Neuronal stem cell (in vitro differentiated cells): ENCODE measurements around the gene OSTN.

Source experiments
- DNase-seq: peaks from one replicate; pipeline ENCODE4 v3.0.0-alpha.2; 2013; ENCODE audit warnings: low spot score
- H2AFZ ChIP-seq: one replicate; pipeline ENCODE4 v1.6.1; 2013; ENCODE audit warnings: mild to moderate bottlenecking, low read length, inconsistent platforms
- H2AK5ac ChIP-seq: 2 replicates; pipeline ENCODE4 v1.6.1; 2013; ENCODE audit warnings: low read depth, mild to moderate bottlenecking, inconsistent platforms, low read length, moderate library complexity, mixed read lengths
- H2BK120ac ChIP-seq: 2 replicates; pipeline ENCODE4 v1.6.1; 2013; ENCODE audit warnings: low read depth, mild to moderate bottlenecking, inconsistent platforms, low read length, moderate library complexity, mixed read lengths
- H2BK12ac ChIP-seq: one replicate; pipeline ENCODE4 v1.6.1; 2013; ENCODE audit warnings: low read length, inconsistent platforms
- H2BK15ac ChIP-seq: 2 replicates; pipeline ENCODE4 v1.6.1; 2013; ENCODE audit warnings: mild to moderate bottlenecking, low read length, inconsistent platforms, mixed read lengths
- H2BK5ac ChIP-seq: one replicate; pipeline ENCODE4 v1.6.1; 2013; ENCODE audit warnings: inconsistent platforms, mild to moderate bottlenecking, low read length, moderate library complexity
- H3K14ac ChIP-seq: one replicate; pipeline ENCODE4 v1.6.1; 2013; ENCODE audit warnings: low read length, inconsistent platforms
- H3K18ac ChIP-seq: 2 replicates; pipeline ENCODE4 v1.6.1; 2013; ENCODE audit warnings: low read length, inconsistent platforms
- H3K23ac ChIP-seq: 2 replicates; pipeline ENCODE4 v1.6.1; 2013; ENCODE audit warnings: low read depth, mild to moderate bottlenecking, mixed read lengths, low read length, inconsistent platforms; ENCODE audit not compliant: poor library complexity
- H3K27ac ChIP-seq: replicated peaks from 3 replicates; pipeline ENCODE4 v1.5.1; 2013; ENCODE audit warnings: low read length, inconsistent platforms
- H3K27me3 ChIP-seq, 3 experiments: 2 replicates each; pipeline ENCODE4 v1.6.1; 2013; ENCODE audit warnings: low read length in 3 of 3, mild to moderate bottlenecking in 2 of 3, inconsistent platforms in 1 of 3, low read depth in 1 of 3, mixed read lengths in 1 of 3, moderate library complexity in 1 of 3; ENCODE audit not compliant: control insufficient read depth in 3 of 3, insufficient read depth in 3 of 3
- H3K36me3 ChIP-seq, 2 donors: replicated peaks in 1 of 2; 2 replicates each; pipeline ENCODE4 v1.6.1; 2013; ENCODE audit warnings: low read length in 2 of 2; ENCODE audit not compliant: control insufficient read depth in 2 of 2, insufficient read depth in 2 of 2
- H3K4ac ChIP-seq: 2 replicates; pipeline ENCODE4 v1.6.1; 2013; ENCODE audit warnings: inconsistent platforms, mild to moderate bottlenecking, low read length, moderate library complexity
- H3K4me1 ChIP-seq, 2 donors: 1 replicate in 1 of 2; 2 replicates in 1 of 2; pipeline ENCODE4 v1.6.1; 2013; ENCODE audit warnings: low read length in 2 of 2, low read depth in 1 of 2; ENCODE audit not compliant: control insufficient read depth in 2 of 2, insufficient read depth in 1 of 2
- H3K4me2 ChIP-seq: one replicate; pipeline ENCODE4 v1.6.1; 2013; ENCODE audit warnings: mild to moderate bottlenecking, low read length, inconsistent platforms; ENCODE audit not compliant: insufficient read depth, poor library complexity, severe bottlenecking
- H3K4me3 ChIP-seq, 2 donors: 2 replicates each; pipeline ENCODE4 v1.5.1; 2013; ENCODE audit warnings: low read length in 2 of 2, mild to moderate bottlenecking in 2 of 2, inconsistent platforms in 1 of 2, moderate library complexity in 1 of 2
- H3K79me1 ChIP-seq: one replicate; pipeline ENCODE4 v1.6.1; 2013; ENCODE audit warnings: low read depth, mild to moderate bottlenecking, inconsistent platforms, low read length, moderate library complexity
- H3K9ac ChIP-seq: one replicate; pipeline ENCODE4 v1.6.1; 2013; ENCODE audit warnings: mild to moderate bottlenecking, low read depth, low read length, inconsistent platforms; ENCODE audit not compliant: poor library complexity
- H3K9me3 ChIP-seq, 2 donors: replicated peaks in 1 of 2; 2 replicates each; pipeline versions ENCODE3 to v1.6.1; 2013; ENCODE audit warnings: low read length in 2 of 2, mild to moderate bottlenecking in 2 of 2, inconsistent platforms in 1 of 2, low read depth in 1 of 2, mixed read lengths in 1 of 2, moderate library complexity in 1 of 2; ENCODE audit not compliant: control insufficient read depth in 2 of 2, insufficient read depth in 1 of 2
- H4K8ac ChIP-seq: one replicate; pipeline ENCODE4 v1.6.1; 2013; ENCODE audit warnings: low read depth, mild to moderate bottlenecking, inconsistent platforms, low read length, moderate library complexity
- H4K91ac ChIP-seq: one replicate; pipeline ENCODE4 v1.6.1; 2013; ENCODE audit warnings: low read length, low read depth, mild to moderate bottlenecking, inconsistent platforms; ENCODE audit not compliant: poor library complexity
- WGBS, 2 donors: extraction: QIAGEN DNeasy Blood & Tissue Kit; methylation state at CpG; one replicate each; pipeline ENCODE4 v1.1.7; 2013; ENCODE audit warnings: missing lambda C conversion rate in 2 of 2, mixed read lengths in 1 of 2; ENCODE audit not compliant: insufficient read length in 2 of 2, insufficient replicate concordance in 1 of 2; ENCODE audit errors: extremely low coverage in 2 of 2; 5-methylcytosine and 5-hydroxymethylcytosine counted together

OSTN gene

DNA sequence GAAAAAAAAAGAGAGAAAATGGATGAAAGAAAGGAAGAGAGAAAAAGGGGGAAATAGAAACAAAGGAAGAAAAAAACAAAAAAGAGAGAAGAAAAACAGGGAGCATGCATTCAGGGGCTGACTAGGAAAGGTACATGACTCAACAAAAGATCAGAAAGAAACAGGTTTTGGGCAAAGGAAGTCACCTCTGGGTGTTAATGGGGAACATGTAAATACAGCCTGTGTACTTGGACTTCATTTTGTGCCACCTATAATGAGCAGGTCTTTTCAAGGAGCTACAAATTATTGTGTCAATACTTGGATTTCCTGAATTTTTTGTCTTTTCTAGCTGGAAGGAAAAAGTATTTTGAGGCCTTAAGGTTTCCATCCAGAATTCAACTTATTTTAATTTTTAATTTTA lies 76.7 kb downstream of the OSTN start:
- Histone ChIP-seq H3K14ac (no peak overlapping the region), H3K27ac (no peak overlapping the region), H2BK120ac (no peak overlapping the region), H3K4me1 (no peaks in the 10 kb centered on the region), H3K4ac (no peak overlapping the region), H4K91ac (no peak overlapping the region), H3K4me2 (no peak overlapping the region), H2AFZ (no peak overlapping the region), H3K9ac (no peak overlapping the region), H3K18ac (no peak overlapping the region), H3K4me3 (no peak overlapping the region), H4K8ac (no peak overlapping the region), H2BK5ac (no peak overlapping the region), H3K9me3 (no peaks in the 10 kb centered on the region), H2BK15ac (no peak overlapping the region), H3K23ac (no peak overlapping the region), H3K79me1 (no peaks in the 10 kb centered on the region), H3K36me3 (no peaks in the 10 kb centered on the region), H3K27me3 (no peaks in the 10 kb centered on the region), H2BK12ac (no peak overlapping the region), H2AK5ac (no peak overlapping the region)
- DNase-seq: no peak

- Histone ChIP-seq H2BK5ac (no peak overlapping the region), H3K79me1 (no peaks in the 10 kb centered on the region), H4K91ac (no peak overlapping the region), H4K8ac (no peak overlapping the region), H2AFZ (no peak overlapping the region), H3K14ac (no peak overlapping the region), H2BK15ac (no peak overlapping the region), H3K36me3 (no peaks in the 10 kb centered on the region), H2AK5ac (no peak overlapping the region), H2BK12ac (no peak overlapping the region), H3K18ac (no peak overlapping the region), H3K27me3 (no peaks in the 10 kb centered on the region), H3K4me3 (no peak overlapping the region), H3K4me1 (no peaks in the 10 kb centered on the region), H3K9me3 (no peaks in the 10 kb centered on the region), H3K4ac (no peak overlapping the region), H3K9ac (no peak overlapping the region), H3K4me2 (no peak overlapping the region), H2BK120ac (no peak overlapping the region), H3K23ac (no peak overlapping the region), H3K27ac (no peak overlapping the region)
- WGBS, 2 donors: no CpG with 5 or more reads among the region's 1 CpG
- no peak for DNase-seq
These were observed 81.1 kb downstream of the OSTN start for GRCh38 chr3:191280111-191280510.

GRCh38 chr3:191280882-191281281 lies 81.8 kb downstream of the OSTN start:
- Histone ChIP-seq H2BK120ac (no peak overlapping the region), H3K36me3 (no peaks in the 10 kb centered on the region), H4K91ac (no peak overlapping the region), H2BK15ac (no peak overlapping the region), H2BK5ac (no peak overlapping the region), H3K9ac (no peak overlapping the region), H2AK5ac (no peak overlapping the region), H3K4me1 (no peaks in the 10 kb centered on the region), H3K27me3 (no peaks in the 10 kb centered on the region), H3K79me1 (no peaks in the 10 kb centered on the region), H3K4me2 (no peak overlapping the region), H3K23ac (no peak overlapping the region), H3K4ac (no peak overlapping the region), H3K27ac (no peak overlapping the region), H3K9me3 (no peaks in the 10 kb centered on the region), H2BK12ac (no peak overlapping the region), H4K8ac (no peak overlapping the region), H3K14ac (no peak overlapping the region), H3K18ac (no peak overlapping the region), H2AFZ (no peak overlapping the region), H3K4me3 (no peak overlapping the region)
- no peak for DNase-seq

GRCh38 chr3:191282251-191283185 lies 83.5 kb downstream of the OSTN start:
- Histone ChIP-seq H3K23ac (no peak overlapping the region), H3K4me1 (no peaks in the 10 kb centered on the region), H2BK5ac (no peak overlapping the region), H3K4me3 (no peak overlapping the region), H3K18ac (no peak overlapping the region), H4K8ac (no peak overlapping the region), H3K36me3 (no peaks in the 10 kb centered on the region), H2AK5ac (no peak overlapping the region), H3K27ac (no peak overlapping the region), H2BK120ac (no peak overlapping the region), H3K79me1 (no peaks in the 10 kb centered on the region), H3K4ac (no peak overlapping the region), H2BK12ac (no peak overlapping the region), H3K4me2 (no peak overlapping the region), H2BK15ac (no peak overlapping the region), H4K91ac (no peak overlapping the region), H3K27me3 (no peaks in the 10 kb centered on the region), H2AFZ (no peak overlapping the region), H3K9me3 (no peaks in the 10 kb centered on the region), H3K14ac (no peak overlapping the region), H3K9ac (no peak overlapping the region)
- WGBS, 2 donors: no CpG with 5 or more reads among the region's 4 CpGs
- no peak for DNase-seq
